DOHH2 (cell line): Measurements from ENCODE around the gene TTC27.

ENCODE experiments used
- H3F3A ChIP-seq: fragments of 200-600 bp; sonication (generic), shearing (Covaris generic); 2 replicates; pipeline ENCODE4 v1.6.0; 2016; ENCODE audit warnings: antibody characterized with exemption, mild to moderate bottlenecking; ENCODE audit not compliant: control insufficient read depth, insufficient read depth
- H3K27ac ChIP-seq: fragments of 200-600 bp; sonication (generic); 2 replicates; pipeline ENCODE4 v1.5.1; 2014; ENCODE audit warnings: low read depth, mild to moderate bottlenecking, low read length, moderate library complexity
- H3K27me3 ChIP-seq: fragments of 200-600 bp; sonication (generic); 2 replicates; pipeline ENCODE4 v1.6.1; 2014; ENCODE audit warnings: mild to moderate bottlenecking, low read length, mixed read lengths; ENCODE audit not compliant: control insufficient read depth
- H3K36me3 ChIP-seq: fragments of 200-600 bp; sonication (generic); 2 replicates; pipeline ENCODE4 v1.6.1; 2014; ENCODE audit warnings: mild to moderate bottlenecking, low read length, moderate library complexity, mixed read lengths; ENCODE audit not compliant: control insufficient read depth
- H3K4me1 ChIP-seq: fragments of 200-600 bp; sonication (generic); 2 replicates; pipeline ENCODE4 v1.6.1; 2014; ENCODE audit warnings: mild to moderate bottlenecking, low read length, mixed read lengths; ENCODE audit not compliant: control insufficient read depth
- H3K4me2 ChIP-seq: fragments of 200-600 bp; sonication (generic); 2 replicates; pipeline ENCODE4 v1.6.0; 2014; ENCODE audit warnings: mild to moderate bottlenecking, low read length, moderate library complexity
- H3K4me3 ChIP-seq: fragments of 200-600 bp; sonication (generic); 2 replicates; pipeline ENCODE4 v1.5.1; 2014; ENCODE audit warnings: mild to moderate bottlenecking, low read length, mixed read lengths
- H3K79me2 ChIP-seq: fragments of 200-600 bp; sonication (generic); 2 replicates; pipeline ENCODE4 v1.6.1; 2014; ENCODE audit warnings: mild to moderate bottlenecking, low read length, mixed read lengths; ENCODE audit not compliant: control insufficient read depth
- H3K9me2 ChIP-seq: fragments of 200-600 bp; sonication (generic); replicated peaks from 2 replicates; pipeline ENCODE4 v1.6.1; 2014; ENCODE audit warnings: mild to moderate bottlenecking, low read length, mixed read lengths; ENCODE audit not compliant: control insufficient read depth
- H3K9me3 ChIP-seq: fragments of 200-600 bp; sonication (generic); 2 replicates; pipeline ENCODE4 v1.6.1; 2014; ENCODE audit warnings: antibody characterized with exemption, low read length, mixed read lengths; ENCODE audit not compliant: control insufficient read depth, insufficient read depth
- H4K20me1 ChIP-seq: fragments of 200-600 bp; sonication (generic); 2 replicates; pipeline ENCODE4 v1.6.0; 2014; ENCODE audit warnings: low read depth, mild to moderate bottlenecking, antibody characterized with exemption, low read length, moderate library complexity; ENCODE audit not compliant: control insufficient read depth, insufficient read depth
- CTCF ChIP-seq: fragments of 200-600 bp; sonication (generic); IDR thresholded peaks from one replicate; pipeline ENCODE4 v1.5.1; 2014; ENCODE audit warnings: antibody characterized with exemption, mild to moderate bottlenecking, low read depth, low read length; ENCODE audit not compliant: poor library complexity, severe bottlenecking
- EZH2phosphoT487 ChIP-seq: fragments of 200-600 bp; sonication (generic); IDR thresholded peaks from 2 replicates; pipeline ENCODE4 v1.6.1; 2017; ENCODE audit warnings: borderline replicate concordance, mild to moderate bottlenecking, antibody characterized with exemption, low read length, moderate library complexity, mixed read lengths

Gene TTC27

GRCh38 chr2:32820088-32820487 lies 192.2 kb downstream of the TTC27 start:
- TF ChIP-seq EZH2phosphoT487 (no peak), CTCF (no peak)
- H3K27me3 ChIP-seq: no peaks in the 10 kb centered on the region
- H4K20me1 ChIP-seq: no peaks in the 10 kb centered on the region
- no peaks in the 10 kb centered on the region for H3K36me3 ChIP-seq
- no peaks in the 10 kb centered on the region for H3K9me2 ChIP-seq
- H3K4me2 ChIP-seq: no peak overlapping the region
- H3K4me1 ChIP-seq: peaks cover 5% of the 10 kb centered on the region
- H3K9me3 ChIP-seq: no peaks in the 10 kb centered on the region
- no peak overlapping the region for H3K4me3 ChIP-seq
- H3K79me2 ChIP-seq: no peaks in the 10 kb centered on the region
- H3K27ac ChIP-seq: no peak overlapping the region
- no peaks in the 10 kb centered on the region for H3F3A ChIP-seq

DNA sequence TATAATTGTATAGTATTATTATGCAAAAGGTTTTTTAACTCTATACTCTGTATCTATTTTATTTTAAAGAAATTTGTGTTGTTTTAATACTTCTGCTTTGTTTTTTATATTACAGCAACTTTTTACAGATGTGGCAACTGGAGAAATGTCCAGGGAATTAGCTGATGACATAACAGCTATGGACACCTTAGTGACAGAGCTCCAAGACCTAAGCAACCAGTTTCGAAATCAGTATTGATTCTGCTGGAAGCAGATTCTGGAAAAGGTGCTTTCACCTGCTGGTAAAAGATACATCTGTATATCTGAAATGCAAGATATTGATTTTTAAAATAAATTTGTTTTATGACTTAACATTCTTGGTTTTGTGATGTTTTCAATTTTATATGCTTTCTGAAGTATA lies 192.9 kb downstream of the TTC27 start:
- Histone ChIP-seq H3K4me1 (peaks cover 11% of the 10 kb centered on the region), H3K36me3 (no peaks in the 10 kb centered on the region), H4K20me1 (no peaks in the 10 kb centered on the region), H3K9me3 (no peaks in the 10 kb centered on the region), H3K27ac (no peak overlapping the region), H3K79me2 (no peaks in the 10 kb centered on the region), H3K4me2 (no peak overlapping the region), H3K27me3 (no peaks in the 10 kb centered on the region), H3K4me3 (no peak overlapping the region), H3K9me2 (no peaks in the 10 kb centered on the region), H3F3A (no peaks in the 10 kb centered on the region)
- TF ChIP-seq CTCF (no peak), EZH2phosphoT487 (no peak)

DNA sequence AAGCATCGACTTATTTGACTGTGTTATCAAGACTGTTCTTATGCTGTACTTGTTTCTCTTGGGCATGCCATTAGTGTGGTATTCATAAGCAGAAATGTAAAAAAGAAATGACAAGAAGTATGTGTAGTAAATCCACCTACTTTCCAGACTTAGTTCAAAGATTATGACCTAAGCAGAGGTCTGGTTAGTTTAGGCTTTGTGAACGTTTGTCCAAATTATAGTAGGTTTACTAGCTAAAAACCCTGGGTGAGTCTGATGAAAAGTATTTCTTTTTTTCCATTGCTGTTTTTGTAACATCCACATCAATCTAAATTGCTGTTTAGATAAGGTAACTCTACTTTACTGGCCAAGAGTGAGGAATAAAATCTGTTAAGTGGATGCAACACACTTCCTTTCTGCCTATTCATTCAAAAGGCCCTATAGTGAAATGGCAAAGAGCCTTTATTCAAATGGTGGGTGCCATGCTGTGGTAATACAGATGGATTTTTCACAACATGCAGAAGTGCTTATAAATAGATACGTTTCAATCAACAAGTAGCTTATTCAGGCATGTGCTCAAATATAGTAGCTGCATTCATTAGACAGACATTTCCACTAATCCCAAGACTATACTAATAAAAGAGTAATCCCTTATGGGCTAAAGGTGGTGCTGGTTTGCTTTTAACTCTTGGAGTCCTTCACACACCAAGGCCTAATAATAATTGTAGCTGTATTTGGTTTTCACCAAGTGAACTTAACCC lies 196.4 kb downstream of the TTC27 start:
- Histone ChIP-seq H3K4me2 (no peak overlapping the region), H3K27ac (no peak overlapping the region)

More for the DNA sequence above, 196.4 kb downstream of the TTC27 start:
- Histone ChIP-seq H3K79me2 (no peaks in the 10 kb centered on the region), H3K36me3 (no peaks in the 10 kb centered on the region), H3K4me1 (peaks cover 22% of the 10 kb centered on the region), H4K20me1 (no peaks in the 10 kb centered on the region), H3K27me3 (no peaks in the 10 kb centered on the region), H3F3A (no peaks in the 10 kb centered on the region), H3K9me2 (no peaks in the 10 kb centered on the region), H3K9me3 (no peaks in the 10 kb centered on the region), H3K4me3 (no peak overlapping the region)
- no peak for TF ChIP-seq CTCF
- no peak for TF ChIP-seq EZH2phosphoT487
